OCI-LY7 (cell line): ENCODE measurements around the gene PTGES. TPM values are rescaled to one million over a fixed set of nuclear protein-coding genes. Genes with fewer than 3 reads are reported as not detected.

Experiments used
- BruUV-seq: library from RNA; stranded (reverse); fragments of 400-500 nt; replicated peaks from 2 replicates; lab custom pipeline; 2021; lab: Mats Ljungman, UMichigan
- CTCF ChIA-PET: fragments of 300-600 bp; sonication (Branson Sonifier 250); formaldehyde crosslinking; loops from one replicate; lab custom pipeline; 2022; ENCODE audit warnings: antibody characterized with exemption; ENCODE audit not compliant: unreplicated experiment; lab: Charles Lee
- POLR2A ChIA-PET: fragments of 300-600 bp; sonication (Branson Sonifier 250); formaldehyde crosslinking; loops from one replicate; lab custom pipeline; 2022; ENCODE audit warnings: antibody characterized with exemption; lab: Charles Lee
- DNase-seq: peaks from one replicate; pipeline ENCODE4 v3.0.0-alpha.2; 2015; ENCODE audit warnings: low spot score
- H2AFZ ChIP-seq: fragments of 200-600 bp; sonication (generic), shearing (Covaris generic); 2 replicates; pipeline ENCODE4 v1.6.1; 2014; ENCODE audit warnings: mild to moderate bottlenecking, antibody characterized with exemption, low read length, moderate library complexity
- H3K27ac ChIP-seq: fragments of 200-600 bp; sonication (generic); 2 replicates; pipeline ENCODE4 v1.5.1; 2014; ENCODE audit warnings: mixed run types, low read depth, mild to moderate bottlenecking, moderate library complexity, low read length, inconsistent platforms; ENCODE audit not compliant: poor library complexity, severe bottlenecking
- H3K36me3 ChIP-seq: fragments of 200-600 bp; sonication (generic); 2 replicates; pipeline ENCODE4 v1.6.1; 2014; ENCODE audit warnings: mild to moderate bottlenecking, antibody characterized with exemption, low read length, moderate library complexity, mixed read lengths; ENCODE audit not compliant: insufficient read depth
- H3K4me1 ChIP-seq: fragments of 200-600 bp; sonication (generic); 2 replicates; pipeline ENCODE4 v1.5.1; 2014; ENCODE audit warnings: mild to moderate bottlenecking, low read length; ENCODE audit not compliant: insufficient read depth, poor library complexity, severe bottlenecking
- H3K4me2 ChIP-seq: fragments of 200-600 bp; sonication (generic); 2 replicates; pipeline ENCODE4 v1.6.1; 2014; ENCODE audit warnings: mild to moderate bottlenecking, low read length
- H3K4me3 ChIP-seq: fragments of 200-600 bp; sonication (generic); 2 replicates; pipeline ENCODE4 v1.5.1; 2014; ENCODE audit warnings: mild to moderate bottlenecking, low read depth, low read length; ENCODE audit not compliant: poor library complexity, severe bottlenecking
- H3K79me2 ChIP-seq: fragments of 200-600 bp; sonication (generic); 2 replicates; pipeline ENCODE4 v1.6.1; 2016; ENCODE audit warnings: low read depth, mild to moderate bottlenecking, low read length, moderate library complexity, mixed read lengths; ENCODE audit not compliant: insufficient read depth
- H3K9me2 ChIP-seq: fragments of 200-600 bp; sonication (generic); 2 replicates; pipeline ENCODE4 v1.6.1; 2016; ENCODE audit warnings: mild to moderate bottlenecking, low read length, mixed read lengths; ENCODE audit not compliant: insufficient read depth
- H3K9me3 ChIP-seq: fragments of 200-600 bp; sonication (generic); 2 replicates; pipeline ENCODE4 v1.6.1; 2014; ENCODE audit warnings: mild to moderate bottlenecking, mixed run types, low read length, mixed read lengths
- H4K20me1 ChIP-seq: fragments of 200-600 bp; sonication (generic); 2 replicates; pipeline ENCODE4 v1.6.1; 2014; ENCODE audit warnings: mild to moderate bottlenecking, antibody characterized with exemption, low read length, moderate library complexity, mixed read lengths; ENCODE audit not compliant: insufficient read depth
- CTCF ChIP-seq: fragments of 200-600 bp; sonication (generic); conservative IDR thresholded peaks from 2 replicates; pipeline ENCODE4 v1.5.1; 2014; ENCODE audit warnings: mild to moderate bottlenecking, antibody characterized with exemption, low read length, moderate library complexity, mixed read lengths
- EZH2phosphoT487 ChIP-seq: fragments of 200-600 bp; sonication (generic); IDR thresholded peaks from 2 replicates; pipeline ENCODE4 v1.6.1; 2018; ENCODE audit warnings: low read depth, borderline replicate concordance, mild to moderate bottlenecking, mixed run types, antibody characterized with exemption, low read length, moderate library complexity, mixed read lengths
- intact Hi-C: fragments of 100-400 bp; cut with micrococcal nuclease; formaldehyde crosslinking; loops from one replicate; pipeline ENCODE4 v1.10.0; 2022; ENCODE audit not compliant: unreplicated experiment
- total RNA-seq, 2 experiments: library from RNA; depleted of rRNA in 1 of 2; stranded (reverse); fragments of >200 nt in 1 of 2; shearing (Covaris generic) in 1 of 2; gene quantifications; 2 replicates each; pipeline ENCODE4 v1.2.3, GENCODE V29; 2014 to 2022

PTGES gene
- total RNA-seq, 2 experiments from 2014 or later, result not detected

DNA sequence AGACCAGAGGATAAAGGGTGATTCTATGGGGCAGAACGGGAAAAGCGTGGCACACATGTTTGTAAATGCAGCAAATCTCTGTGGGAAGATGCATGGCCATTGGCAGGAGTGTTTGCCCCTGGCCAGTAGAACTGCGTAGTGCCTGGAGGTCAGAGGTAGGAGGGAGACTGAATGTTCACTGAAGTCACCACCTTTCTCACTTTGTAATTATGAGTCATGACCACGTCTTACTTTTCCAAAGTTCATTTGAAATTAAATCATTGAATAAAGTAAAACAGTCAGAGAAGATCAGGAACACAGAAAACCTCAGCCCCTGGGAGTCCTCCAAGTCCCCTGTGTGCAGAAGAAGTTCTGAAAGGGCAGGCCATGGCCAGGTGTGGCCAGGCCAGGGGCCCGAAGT is 4.6 kb downstream of the PTGES start:
- Histone ChIP-seq H3K27ac (no peak overlapping the region), H3K36me3 (no peaks in the 10 kb centered on the region), H3K9me3 (no peaks in the 10 kb centered on the region), H3K79me2 (no peaks in the 10 kb centered on the region), H3K4me2 (no peak overlapping the region), H4K20me1 (no peaks in the 10 kb centered on the region), H3K9me2 (no peaks in the 10 kb centered on the region), H3K4me1 (no peaks in the 10 kb centered on the region), H3K4me3 (no peak overlapping the region), H2AFZ (no peak overlapping the region)
- TF ChIP-seq CTCF (no peak), EZH2phosphoT487 (no peak)
- ChIA-PET CTCF (no interaction called here), POLR2A (no interaction called here)
- DNase-seq, result no peak
- intact Hi-C loops, result no loop called here
- no TSS peak for BruUV-seq

DNA sequence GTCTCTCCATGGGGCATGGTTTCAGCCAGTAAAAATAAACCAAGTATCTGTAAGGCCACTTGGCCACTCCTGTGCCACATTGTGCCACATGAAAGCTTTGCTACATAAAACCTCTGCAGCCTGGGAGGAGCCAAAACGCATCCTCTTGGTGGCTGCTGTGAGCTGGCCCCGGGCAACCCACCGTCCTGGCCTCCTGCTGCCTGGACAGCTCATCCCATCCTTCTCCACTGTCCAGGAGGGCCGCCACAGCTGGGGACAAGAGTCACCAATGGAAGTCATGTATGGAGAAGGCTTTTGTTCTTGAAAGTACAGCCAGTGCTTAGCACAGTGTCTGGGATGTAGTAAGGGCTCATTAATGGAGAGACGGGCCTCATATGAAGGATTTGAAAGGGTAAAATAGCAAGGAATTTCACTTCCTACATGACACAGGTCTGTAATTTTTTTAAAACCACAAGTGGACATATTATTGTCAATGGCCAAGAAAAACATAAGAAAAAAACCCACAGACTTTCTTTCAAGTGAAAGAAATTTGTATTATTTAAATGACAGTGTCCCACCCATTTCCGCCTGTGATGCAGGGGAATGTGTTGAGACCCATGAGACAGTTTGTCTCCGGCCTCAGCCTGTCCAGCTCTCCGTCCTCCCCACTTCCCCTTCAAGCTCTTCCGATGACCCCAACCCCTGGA is 6.6 kb downstream of the PTGES start:
- CTCF ChIA-PET, result no interaction called here

More for the DNA sequence above, 6.6 kb downstream of the PTGES start:
- Histone ChIP-seq H2AFZ (no peak overlapping the region), H4K20me1 (no peaks in the 10 kb centered on the region), H3K9me2 (no peaks in the 10 kb centered on the region), H3K4me1 (no peaks in the 10 kb centered on the region), H3K4me3 (no peak overlapping the region), H3K4me2 (no peak overlapping the region), H3K79me2 (no peaks in the 10 kb centered on the region), H3K27ac (no peak overlapping the region), H3K9me3 (no peaks in the 10 kb centered on the region), H3K36me3 (no peaks in the 10 kb centered on the region)
- intact Hi-C loops, result no loop called here
- BruUV-seq, result no TSS peak
- no peak for DNase-seq
- POLR2A ChIA-PET, result interaction anchor here (0.6 kb wide), 1 partner anchor 16 kb away, joined by 3 read pairs; no protein-coding TSS in a partner anchor
- TF ChIP-seq EZH2phosphoT487 (no peak), CTCF (no peak)
